Peyer's patch (tissue), 4 donors: ENCODE data around the gene TRIM73.
"Not testable (repeated sequence)": the region's sequence is repeated elsewhere in the genome, so short reads cannot be mapped to it uniquely, and the experiment has no call there.

ENCODE experiments used
- CTCF ChIP-seq, 6 experiments: fragments of 450-650 bp in 4 of 6; fragments of 200-600 bp in 2 of 6; sonication (generic) in 1 of 6; IDR thresholded peaks; one replicate each; pipeline ENCODE4 v1.5.1; 2017 to 2019; ENCODE audit warnings: antibody characterized with exemption in 6 of 6, mild to moderate bottlenecking in 3 of 6, moderate library complexity in 1 of 6
- POLR2A ChIP-seq, 2 donors: fragments of 450-650 bp; IDR thresholded peaks; one replicate each; pipeline ENCODE4 v1.5.1; 2017; ENCODE audit warnings: antibody characterized with exemption in 2 of 2, mild to moderate bottlenecking in 2 of 2, moderate library complexity in 2 of 2

DNA sequence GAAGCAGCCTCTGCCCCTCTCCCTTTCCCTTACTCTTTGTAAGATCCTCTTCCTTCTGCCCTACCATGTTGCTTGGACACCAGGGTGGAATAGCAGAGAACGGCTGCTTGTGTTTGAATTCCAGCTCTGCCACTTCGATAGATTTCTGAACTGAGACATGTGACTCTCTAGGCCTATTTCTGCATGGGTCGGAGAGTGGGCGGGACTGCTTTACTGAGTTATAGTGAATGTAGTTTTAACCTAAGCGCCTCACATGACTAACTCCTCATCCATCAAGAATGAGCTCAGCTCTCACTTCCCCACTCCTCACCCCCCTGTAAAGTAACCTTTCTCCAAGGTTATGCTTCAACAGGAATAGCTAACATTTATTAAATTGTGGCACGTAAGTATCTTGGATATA is 18.8 kb downstream of the TRIM73 start:
- TF ChIP-seq POLR2A, CTCF (IDR thresholded peaks at IDR 0.05): not testable (repeated sequence)
